Stimulated activated CD8-positive, alpha-beta memory T cell treated with anti-CD3 and anti-CD28 coated beads, Interleukin-7, amount 100 ng/mL, for 4 hours (primary cell): Measurements from ENCODE around the gene SOX8.
"Not testable (repeated sequence)": the region's sequence is repeated elsewhere in the genome, so short reads cannot be mapped to it uniquely, and the experiment has no call there.

ENCODE experiments used
- DNase-seq, 2 donors: peaks; one replicate each; pipeline ENCODE4 v3.0.0-alpha.2; 2020; ENCODE audit warnings: low read depth in 2 of 2

The SOX8 gene

DNA sequence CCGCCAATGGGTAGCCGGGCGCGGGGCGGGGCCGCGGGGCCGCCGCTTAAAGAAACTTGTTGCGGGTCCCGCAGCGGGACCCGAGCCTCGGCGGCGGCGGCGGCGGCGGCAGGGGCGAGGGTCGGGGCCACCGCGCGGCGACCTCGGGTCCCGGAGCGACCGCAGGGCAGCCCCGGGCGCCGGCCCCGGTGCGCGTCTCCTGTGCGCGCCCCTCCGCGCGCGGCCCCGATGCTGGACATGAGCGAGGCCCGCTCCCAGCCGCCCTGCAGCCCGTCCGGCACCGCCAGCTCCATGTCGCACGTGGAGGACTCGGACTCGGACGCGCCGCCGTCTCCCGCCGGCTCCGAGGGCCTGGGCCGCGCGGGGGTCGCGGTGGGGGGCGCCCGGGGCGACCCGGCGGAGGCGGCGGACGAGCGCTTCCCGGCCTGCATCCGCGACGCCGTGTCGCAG, at the start of gene SOX8:
TSS of gene SOX8 (plus strand) at position 76 of the 450 bp plus-strand sequence. CDS start at position 229, 153 bp downstream.
- no peak for DNase-seq

DNA sequence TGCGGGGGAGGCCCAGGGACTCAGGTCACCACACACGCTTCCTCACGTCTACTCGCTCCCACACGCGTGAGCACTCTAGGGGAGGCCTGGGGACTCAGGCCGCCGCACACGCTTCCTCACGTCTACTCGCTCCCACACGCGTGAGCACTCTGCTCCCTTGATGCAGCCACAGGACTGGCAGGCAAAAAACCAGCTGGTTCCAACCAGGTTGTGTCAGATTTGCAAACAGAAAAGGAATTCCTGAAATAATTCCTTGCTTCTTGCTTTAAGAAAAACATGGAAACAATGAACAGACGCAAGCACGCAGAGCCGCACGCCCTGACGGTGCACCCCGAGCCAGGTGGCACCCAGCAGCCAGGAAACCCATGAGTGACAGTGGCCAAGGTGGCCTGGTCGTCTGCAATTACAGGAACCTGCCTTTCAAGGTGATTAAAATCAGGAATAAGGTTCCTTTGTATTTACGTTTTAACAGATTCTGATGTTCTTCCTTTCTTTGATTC, 48.7 kb upstream of the SOX8 start:
- no peak for DNase-seq

DNA sequence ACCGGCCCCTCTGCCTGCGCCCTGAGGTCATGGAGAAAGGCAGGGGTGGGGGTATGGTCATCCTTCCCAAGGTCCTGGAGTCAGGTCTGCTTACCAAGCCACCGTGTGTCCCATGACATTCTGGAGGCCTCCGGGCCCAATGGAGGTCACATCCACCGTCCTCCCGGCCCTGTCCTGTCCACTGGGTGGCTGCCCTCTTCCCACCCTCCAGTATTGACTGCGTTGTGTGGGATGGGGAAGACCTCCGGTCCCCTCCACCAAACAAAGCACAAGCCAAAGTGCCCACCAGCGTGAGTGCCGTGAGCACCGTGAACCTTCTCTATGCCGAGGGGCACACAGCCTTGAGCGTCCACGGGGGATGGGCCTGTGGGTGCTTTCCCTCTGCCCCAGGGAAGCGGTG, 48.0 kb upstream of the SOX8 start:
- no peak for DNase-seq

DNA sequence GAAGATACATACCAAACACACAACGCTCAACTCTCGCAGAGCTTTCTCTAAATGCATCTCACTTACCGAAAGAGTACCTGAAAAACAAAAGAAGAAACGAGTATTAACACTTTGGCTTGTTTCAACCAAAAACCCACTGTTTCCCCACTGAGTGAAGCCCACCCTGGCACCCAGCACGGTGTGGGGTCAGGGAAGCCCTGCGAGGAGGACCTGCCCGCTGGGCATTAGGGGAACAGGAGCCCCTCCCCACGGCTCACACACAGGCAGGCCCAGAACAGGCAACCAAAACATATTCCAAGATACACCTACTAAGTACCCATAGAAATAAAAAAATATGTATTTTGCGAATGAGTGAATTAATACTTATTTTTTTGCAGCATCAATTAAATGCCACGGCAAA, 47.4 kb upstream of the SOX8 start:
- DNase-seq: no peak

DNA sequence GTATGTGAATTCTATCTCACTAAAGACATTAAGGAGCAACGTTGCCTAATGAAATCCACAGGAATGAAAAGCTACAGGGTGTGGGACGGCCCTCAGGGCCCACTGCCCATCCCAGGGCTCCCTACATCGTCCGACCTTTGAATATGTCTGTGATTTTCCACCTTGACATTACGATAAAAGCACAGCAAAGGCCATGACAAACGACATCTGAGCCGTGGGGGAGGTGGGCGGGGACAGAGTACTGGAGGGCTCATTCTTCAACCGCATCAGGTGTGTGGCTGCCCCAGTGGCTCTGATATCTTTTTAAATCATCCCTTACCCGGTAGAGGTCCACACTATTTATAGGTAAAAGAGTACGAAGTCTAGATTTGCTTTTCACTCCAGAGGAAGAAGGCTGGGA, 45.9 kb upstream of the SOX8 start:
- no peak for DNase-seq

DNA sequence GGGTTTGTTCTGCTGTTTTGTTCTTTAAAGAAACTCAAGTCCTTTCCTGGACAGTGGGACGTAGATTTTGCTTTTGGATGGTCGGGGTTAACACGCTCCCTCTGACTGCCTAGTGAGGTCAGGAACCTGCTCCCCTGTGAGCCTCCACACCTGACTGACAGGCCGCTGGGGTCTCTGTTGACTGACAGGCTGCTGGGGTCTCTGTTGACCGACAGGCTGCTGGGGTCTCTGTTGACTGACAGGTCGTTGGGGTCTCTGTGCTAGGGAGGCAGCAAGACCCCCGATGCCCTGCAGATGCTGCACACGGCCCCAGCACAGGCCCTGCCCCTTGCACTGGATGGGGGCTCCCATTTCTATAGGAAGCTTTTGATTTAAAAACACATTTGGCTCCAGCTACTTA, 44.3 kb upstream of the SOX8 start:
- DNase-seq: no peak

DNA sequence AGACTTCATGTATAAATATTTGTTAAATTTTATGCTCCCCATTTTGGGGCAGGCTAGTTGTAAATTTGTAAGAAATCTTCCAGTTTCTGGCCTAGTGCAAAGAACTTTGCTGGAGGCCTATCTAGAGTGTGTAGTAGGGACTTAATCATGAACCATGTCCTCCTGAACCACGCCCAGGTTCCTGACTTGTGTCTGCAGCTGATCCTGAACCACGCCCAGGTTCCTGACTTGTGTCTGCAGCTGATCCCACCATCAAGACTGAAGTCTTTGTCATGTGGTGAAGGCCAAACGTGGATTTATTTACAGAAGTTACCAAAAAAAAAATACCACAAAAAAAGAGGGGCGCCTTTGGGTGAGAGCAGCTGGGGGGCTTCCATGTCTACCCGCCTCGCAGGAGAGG, 43.8 kb upstream of the SOX8 start:
- no peak for DNase-seq

DNA sequence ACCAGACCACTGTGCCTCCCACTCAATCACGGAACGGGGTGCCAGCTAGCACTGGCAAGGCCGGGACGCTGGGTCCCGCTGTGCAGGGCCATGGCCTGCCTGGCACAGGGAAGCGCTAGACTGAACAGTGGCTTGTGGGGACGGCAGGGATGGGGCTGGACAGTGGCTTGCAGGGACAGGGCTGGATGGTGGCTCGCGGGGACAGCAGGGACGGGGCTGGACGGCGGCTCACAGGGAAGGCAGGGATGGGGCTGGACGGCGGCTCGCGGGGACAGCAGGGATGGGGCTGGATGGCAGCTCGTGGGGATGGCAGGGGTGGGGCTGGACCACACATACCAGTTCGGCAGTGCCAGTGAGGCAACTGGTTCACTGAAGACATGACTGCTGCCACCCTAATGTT, 43.4 kb upstream of the SOX8 start:
- DNase-seq: no peak

DNA sequence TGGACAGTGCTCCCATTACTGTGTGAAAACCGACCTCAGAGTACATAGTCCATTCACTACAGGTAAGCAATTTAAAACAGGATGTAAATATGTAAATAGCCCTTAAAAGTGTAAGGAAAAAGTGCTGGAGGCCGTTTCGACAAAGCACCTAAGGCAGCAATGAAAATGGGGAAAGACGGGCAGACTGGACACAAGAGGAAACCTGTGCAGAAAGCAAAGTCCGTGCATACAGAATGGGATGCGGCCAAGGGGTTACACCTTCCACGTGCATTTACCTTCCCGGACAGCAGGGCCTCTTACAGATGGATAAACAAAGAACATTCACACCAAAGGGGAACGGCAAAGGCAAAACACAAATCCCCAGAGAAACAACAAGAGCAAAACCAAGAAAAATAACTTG, 42.8 kb upstream of the SOX8 start:
- DNase-seq: no peak

DNA sequence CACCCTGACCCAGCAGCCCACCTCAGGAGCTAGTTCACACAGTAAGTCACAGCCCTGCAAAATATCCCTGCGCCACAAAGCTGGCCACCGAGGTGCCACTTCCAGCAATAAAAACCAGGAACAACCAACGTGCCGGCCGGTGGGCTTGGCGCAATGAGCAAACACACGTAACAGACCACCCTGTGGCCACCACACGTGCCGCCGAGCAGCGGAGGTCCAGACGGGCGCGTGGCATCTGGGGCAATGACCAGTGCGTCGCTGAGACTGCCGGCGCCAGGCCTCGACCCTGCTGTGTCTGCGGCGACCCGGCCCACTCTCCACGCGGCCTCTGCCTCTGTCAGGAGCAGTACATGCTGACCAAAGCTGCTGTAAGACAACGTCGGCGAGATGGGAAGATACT, 42.3 kb upstream of the SOX8 start:
- no peak for DNase-seq

DNA sequence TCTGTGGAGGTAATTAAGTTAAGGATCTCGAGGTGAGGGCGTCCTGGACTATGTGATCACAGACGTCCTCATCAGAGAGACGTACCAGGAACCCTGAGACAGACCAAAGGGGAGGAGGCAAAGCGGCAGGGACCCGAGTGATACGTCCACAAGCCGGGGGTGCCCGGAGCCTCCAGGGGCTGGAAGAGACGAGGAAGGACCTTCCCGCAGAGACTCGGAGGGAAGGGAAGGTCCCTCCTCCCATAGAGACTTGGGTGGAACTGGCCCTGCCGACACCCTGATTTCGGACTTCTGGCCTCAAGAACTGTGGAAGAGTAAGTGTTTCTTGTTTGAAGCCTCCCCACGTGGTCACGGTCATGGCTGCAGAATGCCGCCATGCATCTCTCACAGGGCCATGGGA, 41.6 kb upstream of the SOX8 start:
- DNase-seq: no peak

DNA sequence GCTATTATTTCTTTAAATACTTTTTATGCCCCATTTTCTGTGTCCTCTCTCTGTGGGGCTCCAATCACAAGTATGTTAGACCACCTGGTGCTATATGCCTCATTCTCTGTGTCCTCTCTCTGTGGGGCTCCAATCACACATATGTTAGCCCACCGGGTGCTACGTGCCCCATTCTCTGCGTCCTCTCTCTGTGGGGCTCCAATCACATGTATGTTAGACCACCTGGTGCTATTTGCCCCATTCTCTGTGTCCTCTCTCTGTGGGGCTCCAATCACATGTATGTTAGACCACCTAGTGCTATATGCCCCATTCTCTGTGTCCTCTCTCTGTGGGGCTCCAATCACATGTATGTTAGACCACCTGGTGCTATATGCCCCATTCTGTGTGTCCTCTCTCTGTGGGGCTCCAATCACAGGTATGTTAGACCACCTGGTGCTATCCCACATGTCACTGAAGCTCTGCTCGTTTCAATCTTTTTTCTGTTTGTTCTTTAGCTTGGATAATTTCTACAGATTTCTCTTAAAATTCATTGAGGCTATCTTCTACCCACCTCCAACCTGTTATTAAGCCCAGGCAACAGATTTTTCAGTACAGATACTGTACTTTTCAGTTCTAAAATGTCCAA, 39.0 kb upstream of the SOX8 start:
- DNase-seq: no peak

DNA sequence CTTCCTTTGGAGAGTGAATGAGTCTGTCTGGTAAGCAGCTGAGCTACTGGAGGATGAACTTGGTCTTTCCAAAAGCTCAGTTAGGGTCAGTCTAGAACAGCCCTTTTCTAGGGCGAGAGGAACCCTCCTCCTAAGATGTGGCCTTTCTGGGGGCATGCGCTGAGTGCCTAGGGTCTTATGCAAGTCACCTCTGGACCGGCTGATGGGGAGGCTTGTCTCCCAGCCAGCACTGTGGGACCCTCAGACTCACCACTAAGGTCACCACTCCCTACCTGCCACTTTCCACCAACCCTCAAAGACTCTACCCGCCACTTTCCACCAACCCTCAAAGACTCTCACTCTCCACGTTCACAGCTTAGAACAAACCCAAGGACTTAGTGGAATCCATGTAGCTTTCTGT, 37.6 kb upstream of the SOX8 start:
- no peak for DNase-seq

DNA sequence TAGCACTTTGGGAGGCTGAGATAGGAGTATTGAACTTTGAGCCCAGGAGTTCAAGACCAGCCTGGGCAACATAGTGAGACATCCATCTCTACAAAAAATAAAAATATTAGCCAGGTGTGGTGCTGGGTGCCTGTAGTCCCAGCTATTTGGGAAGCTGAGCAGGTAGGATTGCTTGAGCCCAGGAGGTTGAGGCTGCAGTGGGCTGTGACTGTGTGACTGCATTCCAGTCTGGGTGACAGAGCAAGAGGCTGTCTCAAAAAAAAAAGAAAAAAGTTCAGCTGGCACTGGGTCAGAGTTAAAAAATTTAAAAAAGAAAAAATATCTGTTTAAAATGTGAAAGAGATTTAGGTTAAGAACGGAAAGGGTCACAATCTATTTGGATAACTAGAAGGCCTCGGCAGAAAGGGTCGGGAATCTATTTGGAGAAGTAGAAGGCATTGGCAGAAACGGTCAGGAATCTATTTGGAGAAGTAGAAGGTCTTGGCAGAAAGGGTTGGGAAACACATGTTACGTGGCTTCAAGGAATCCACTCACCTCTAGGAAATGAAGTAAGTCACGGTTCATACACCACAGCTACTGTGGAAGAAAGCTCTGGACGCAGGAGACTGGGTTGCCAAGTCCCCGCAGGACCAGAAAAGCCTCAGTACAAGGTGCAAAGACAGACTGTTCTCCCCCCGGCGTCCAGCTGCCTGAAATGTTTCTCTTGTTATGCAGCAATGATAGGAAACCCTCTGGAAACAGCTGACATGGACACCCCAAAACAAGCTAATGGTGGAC, 36.1 kb upstream of the SOX8 start:
- DNase-seq: no peak

DNA sequence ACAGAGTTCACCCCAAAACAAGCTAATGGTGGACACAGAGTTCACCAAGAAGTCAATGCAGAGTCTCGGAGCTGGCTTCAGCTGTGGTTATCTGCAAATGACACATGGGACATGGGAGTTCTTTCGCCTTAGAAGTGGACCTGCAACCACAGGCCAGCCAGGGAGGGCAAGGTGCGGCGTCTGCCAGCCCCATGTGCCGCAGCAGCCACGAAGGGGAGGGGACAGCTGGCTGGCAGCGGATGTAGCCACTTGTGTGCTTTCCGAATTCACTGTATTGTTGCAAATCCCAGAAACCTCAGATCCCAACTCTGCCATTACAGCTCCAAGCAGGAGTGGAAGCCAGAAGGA, 35.5 kb upstream of the SOX8 start:
- no peak for DNase-seq

DNA sequence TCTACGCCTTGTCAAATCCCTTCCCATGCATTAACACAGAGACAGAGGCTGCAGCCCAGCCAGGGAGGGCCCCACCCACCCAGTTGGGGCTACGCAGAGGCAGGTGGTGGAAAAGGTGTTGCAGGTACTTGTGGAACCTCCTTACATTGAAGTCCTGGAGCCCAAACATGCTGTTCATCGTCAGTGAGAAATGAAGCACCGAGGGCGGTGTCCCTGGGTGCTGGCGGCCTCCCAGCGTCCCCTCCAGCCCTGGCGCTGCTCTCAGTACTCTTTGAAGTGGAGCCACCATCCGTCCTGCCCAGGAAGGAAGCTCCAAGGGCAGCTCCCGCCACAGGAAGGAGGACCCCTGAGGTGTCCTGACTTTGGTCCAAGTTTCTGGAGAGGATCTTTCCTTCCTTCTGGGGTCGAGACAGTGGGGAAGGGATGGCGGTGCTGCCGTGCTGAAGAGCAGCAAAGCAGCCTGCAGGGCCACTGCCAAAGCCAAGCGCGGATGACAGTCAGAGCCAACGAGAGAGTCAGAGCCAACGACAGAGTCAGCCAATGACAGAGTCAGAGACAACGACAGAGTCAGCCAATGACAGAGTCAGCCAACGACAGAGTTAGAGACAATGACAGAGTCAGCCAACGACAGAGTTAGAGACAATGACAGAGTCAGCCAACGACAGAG, 34.2 kb upstream of the SOX8 start:
- no peak for DNase-seq

DNA sequence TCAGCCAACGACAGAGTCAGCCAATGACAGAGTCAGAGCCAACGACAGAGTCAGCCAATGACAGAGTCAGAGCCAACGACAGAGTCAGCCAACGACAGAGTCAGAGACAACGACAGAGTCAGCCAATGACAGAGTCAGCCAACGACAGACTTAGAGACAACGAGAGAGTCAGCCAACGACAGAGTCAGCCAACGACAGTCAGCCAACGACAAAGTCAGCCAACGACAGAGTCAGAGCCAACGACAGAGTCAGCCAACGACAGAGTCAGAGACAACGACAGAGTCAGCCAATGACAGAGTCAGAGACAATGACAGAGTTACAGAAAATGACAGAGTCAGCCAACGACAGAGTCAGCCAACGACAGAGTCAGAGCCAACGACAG, 33.7 kb upstream of the SOX8 start:
- not testable (repeated sequence) for DNase-seq

DNA sequence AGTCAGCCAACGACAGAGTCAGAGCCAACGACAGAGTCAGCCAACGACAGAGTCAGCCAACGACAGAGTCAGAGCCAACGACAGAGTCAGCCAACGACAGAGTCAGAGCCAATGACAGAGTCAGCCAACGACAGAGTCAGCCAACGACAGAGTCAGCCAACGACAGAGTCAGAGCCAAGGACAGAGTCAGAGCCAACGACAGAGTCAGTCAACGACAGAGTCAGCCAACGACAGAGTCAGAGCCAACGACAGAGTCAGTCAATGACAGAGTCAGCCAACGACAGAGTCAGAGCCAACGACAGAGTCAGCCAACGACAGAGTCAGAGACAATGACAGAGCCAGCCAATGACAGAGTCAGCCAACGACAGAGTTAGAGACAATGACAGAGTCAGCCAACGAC, 32.8 kb upstream of the SOX8 start:
- not testable (repeated sequence) for DNase-seq

DNA sequence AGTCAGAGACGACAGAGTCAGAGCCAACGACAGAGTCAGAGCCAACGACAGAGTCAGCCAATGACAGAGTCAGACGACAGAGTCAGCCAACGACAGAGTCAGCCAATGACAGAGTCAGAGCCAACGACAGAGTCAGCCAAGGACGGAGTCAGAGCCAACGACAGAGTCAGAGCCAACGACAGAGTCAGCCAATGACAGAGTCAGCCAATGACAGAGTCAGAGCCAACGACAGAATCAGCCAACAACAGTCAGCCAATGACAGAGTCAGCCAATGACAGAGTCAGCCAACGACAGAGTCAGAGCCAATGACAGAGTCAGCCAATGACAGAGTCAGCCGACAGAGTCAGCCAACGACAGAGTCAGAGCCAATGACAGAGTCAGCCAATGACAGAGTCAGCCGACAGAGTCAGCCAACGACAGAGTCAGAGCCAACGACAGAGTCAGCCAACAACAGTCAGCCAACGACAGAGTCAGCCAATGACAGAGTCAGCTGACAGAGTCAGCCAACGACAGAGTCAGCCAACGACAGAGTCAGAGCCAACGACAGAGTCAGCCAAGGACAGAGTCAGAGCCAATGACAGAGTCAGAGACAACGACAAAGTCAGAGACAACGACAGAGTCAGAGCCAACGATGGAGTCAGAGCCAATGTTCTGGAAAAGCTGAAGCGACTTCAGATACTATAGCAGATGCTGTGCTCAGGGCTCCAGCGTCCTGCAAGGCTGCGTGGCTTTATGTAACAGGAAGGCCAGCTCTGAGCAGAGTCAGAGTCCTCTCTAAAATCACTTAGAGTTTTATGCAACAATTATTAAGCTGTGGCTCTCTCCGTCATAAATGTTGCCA, 30.6 kb upstream of the SOX8 start:
- not testable (repeated sequence) for DNase-seq

DNA sequence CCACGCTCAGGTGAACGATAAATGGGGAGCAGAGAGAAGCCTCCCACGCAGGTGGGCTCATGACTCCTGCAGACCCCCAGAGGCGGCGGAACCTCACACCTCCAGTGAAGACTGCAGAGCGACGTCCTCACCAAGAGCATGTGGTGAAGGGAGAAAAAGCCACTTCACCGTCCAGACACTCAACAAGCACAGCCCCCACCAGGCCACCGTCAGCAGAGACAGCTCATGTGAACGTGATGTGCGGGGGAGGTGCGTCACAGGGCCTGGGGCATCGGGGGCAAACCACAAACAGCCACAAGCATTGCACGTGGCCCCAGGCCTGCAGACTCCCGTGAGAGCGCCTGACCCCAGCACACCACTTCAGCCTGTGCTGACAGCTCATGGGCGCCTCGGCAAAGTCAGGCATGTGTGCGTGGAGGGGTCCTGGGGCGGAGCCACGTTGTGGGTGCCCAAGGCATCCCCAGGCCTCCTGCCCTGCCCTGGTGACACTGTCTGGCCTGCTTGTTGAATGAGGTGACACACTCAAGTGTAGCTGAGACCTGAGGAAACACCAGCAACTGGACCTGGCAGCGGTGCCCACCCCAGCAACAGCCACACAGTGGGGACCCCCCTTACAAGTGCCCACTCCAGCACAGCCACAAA, 29.8 kb upstream of the SOX8 start:
- no peak for DNase-seq

DNA sequence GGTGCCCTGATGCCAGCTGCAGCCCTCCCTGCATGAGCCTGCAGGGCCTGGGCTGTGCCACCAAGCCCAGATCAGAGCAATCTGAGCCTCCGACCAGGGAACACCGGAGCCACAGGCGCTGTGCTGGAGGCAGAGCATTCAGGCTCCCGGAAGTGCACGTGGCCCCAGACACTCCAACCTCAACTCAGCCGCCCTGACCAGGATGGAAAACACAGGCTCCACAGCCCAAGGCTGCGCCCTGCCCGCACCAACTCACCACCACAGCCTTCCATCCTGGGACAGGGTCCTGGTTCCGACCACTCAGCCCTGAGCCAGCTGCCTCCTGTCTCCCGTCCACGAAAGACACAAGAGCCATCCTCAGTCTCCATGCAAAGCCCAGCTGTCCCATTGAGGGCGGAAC, 29.2 kb upstream of the SOX8 start:
- no peak for DNase-seq

DNA sequence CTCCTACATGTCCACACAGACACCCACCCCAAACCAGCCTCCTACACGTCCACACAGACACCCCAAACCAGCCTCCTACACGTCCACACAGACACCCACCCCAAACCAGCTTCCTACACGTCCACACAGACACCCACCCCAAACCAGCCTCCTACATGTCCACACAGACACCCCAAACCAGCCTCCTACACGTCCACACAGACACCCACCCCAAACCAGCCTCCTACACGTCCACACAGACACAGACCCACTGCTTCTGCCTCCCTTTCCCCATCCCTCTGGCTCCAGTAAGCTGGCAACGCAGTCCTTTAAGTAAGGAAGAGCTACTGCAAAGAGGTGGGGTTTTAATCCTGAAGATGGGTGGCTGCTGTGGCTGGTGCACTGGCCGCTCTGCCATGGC, 27.8 kb upstream of the SOX8 start:
- DNase-seq: not testable (repeated sequence)
